K562 (cell line): ENCODE results near the gene CGREF1. TPM values are rescaled to one million over a fixed set of nuclear protein-coding genes. Genes with fewer than 3 reads are reported as not detected.
A peak's percentile ranks its signal among the peaks of the same experiment; 100 is the strongest.

Source experiments
- ATAC-seq: fragments of 200-7000 bp; cut with Tn5 transposase; 3 replicates; pipeline ENCODE4 v1.9.1; 2020; ENCODE audit warnings: moderate library complexity
- BruUV-seq: library from RNA; stranded (reverse); fragments of 400-500 nt; replicated peaks from 2 replicates; lab custom pipeline; 2021; lab: Mats Ljungman, UMichigan
- CTCF ChIA-PET: fragments of 300-600 bp; formaldehyde crosslinking; extraction: SDS; loops from one replicate; lab custom pipeline; 2021; ENCODE audit warnings: low intra/inter-chr PET ratio; lab: Yijun Ruan, JAX
- POLR2A ChIA-PET: fragments of 300-600, 350-650 bp; sonication (Branson Sonifier 250); formaldehyde crosslinking; extraction: SDS; loops from one replicate; lab custom pipeline; 2021; ENCODE audit warnings: antibody characterized with exemption, inconsistent platforms; lab: Yijun Ruan, JAX
- DNase-seq, 4 experiments: peaks; one replicate each; pipeline versions ENCODE4 v3.0.0 to v3.0.0-alpha.2; 2011 to 2018; ENCODE audit warnings: low spot score in 3 of 4, mixed read lengths in 3 of 4; ENCODE audit errors: extremely low read depth in 1 of 4
- FAIRE-seq: peaks from 2 replicates; lab custom pipeline; 2011; peaks lifted over from hg19 to GRCh38; lab: Jason Lieb, UNC
- H2AFZ ChIP-seq: 2 replicates; pipeline ENCODE4 v1.6.0; 2011; ENCODE audit warnings: low read depth, low read length, control low read depth, inconsistent platforms
- H3K27ac ChIP-seq: fragments of 200-600 bp; 3 replicates; pipeline ENCODE4 v1.8.0; 2011; ENCODE audit warnings: low read depth, mild to moderate bottlenecking, control low read depth, inconsistent platforms, low read length, moderate library complexity, mixed read lengths; ENCODE audit errors: extremely low read depth
- H3K27me3 ChIP-seq, 2 experiments: fragments of 300-600 bp in 1 of 2; 2 replicates in 1 of 2; 3 replicates in 1 of 2; pipeline versions ENCODE4 v1.6.0 to v1.8.0; 2011; ENCODE audit warnings: inconsistent platforms in 2 of 2, low read length in 2 of 2, mild to moderate bottlenecking in 1 of 2, mixed read lengths in 1 of 2, moderate library complexity in 1 of 2; ENCODE audit not compliant: control insufficient read depth in 2 of 2, insufficient read depth in 2 of 2
- H3K36me3 ChIP-seq: fragments of 300-600 bp; 3 replicates; pipeline ENCODE4 v1.8.0; 2011; ENCODE audit warnings: mild to moderate bottlenecking, low read length, inconsistent platforms; ENCODE audit not compliant: control insufficient read depth, insufficient read depth
- H3K4me1 ChIP-seq, 2 experiments: fragments of 200-600 bp in 1 of 2; replicated peaks in 1 of 2; 2 replicates in 1 of 2; 3 replicates in 1 of 2; pipeline versions ENCODE4 v1.5.1 to v1.8.0; 2011; ENCODE audit warnings: inconsistent platforms in 2 of 2, low read length in 2 of 2, mild to moderate bottlenecking in 1 of 2, mixed read lengths in 1 of 2, moderate library complexity in 1 of 2; ENCODE audit not compliant: control insufficient read depth in 2 of 2, insufficient read depth in 2 of 2
- H3K4me2 ChIP-seq: 2 replicates; pipeline ENCODE4 v1.6.1; 2011; ENCODE audit warnings: low read length, control low read depth, inconsistent platforms, mixed read lengths; ENCODE audit not compliant: insufficient read depth
- H3K4me3 ChIP-seq: fragments of 200-600 bp; sonication (generic), shearing (Covaris generic); 2 replicates; pipeline ENCODE4 v1.5.1; 2016; ENCODE audit warnings: control low read depth, inconsistent platforms
- H3K79me2 ChIP-seq: fragments of 200-600 bp; 3 replicates; pipeline ENCODE4 v1.8.0; 2011; ENCODE audit warnings: low read length, inconsistent platforms; ENCODE audit not compliant: control insufficient read depth, insufficient read depth
- H3K9ac ChIP-seq, 2 experiments: 2 replicates each; pipeline versions ENCODE4 v1.6.0 to v1.6.1; 2011; ENCODE audit warnings: low read depth in 2 of 2, low read length in 2 of 2, control low read depth in 1 of 2, inconsistent platforms in 1 of 2, mild to moderate bottlenecking in 1 of 2, mixed read lengths in 1 of 2; ENCODE audit not compliant: insufficient read depth in 1 of 2
- H3K9me1 ChIP-seq: one replicate; pipeline ENCODE4 v1.6.0; 2011; ENCODE audit warnings: inconsistent platforms, mild to moderate bottlenecking, low read length, moderate library complexity; ENCODE audit not compliant: control insufficient read depth, insufficient read depth
- H3K9me3 ChIP-seq: replicated peaks from 2 replicates; pipeline ENCODE4 v1.5.1; 2011; ENCODE audit warnings: low read depth, low read length, inconsistent platforms; ENCODE audit not compliant: control insufficient read depth, insufficient read depth
- H4K20me1 ChIP-seq: replicated peaks from 2 replicates; pipeline ENCODE4 v1.6.1; 2011; ENCODE audit warnings: low read length, inconsistent platforms, mixed read lengths; ENCODE audit not compliant: control insufficient read depth, insufficient read depth
- CEBPB ChIP-seq: fragments of 450-650 bp; IDR thresholded peaks from 2 replicates; pipeline ENCODE4 v1.6.1; 2016; ENCODE audit warnings: missing genetic modification characterization, missing compliant biosample characterization
- CEBPZ ChIP-seq: fragments of 150-350 bp; IDR thresholded peaks from 2 replicates; pipeline ENCODE4 v1.6.1; 2014; ENCODE audit warnings: low read depth, mild to moderate bottlenecking, low read length, borderline replicate concordance
- EGR1 ChIP-seq: fragments of 450-650 bp; conservative IDR thresholded peaks from 2 replicates; pipeline ENCODE4 v1.6.1; 2017; ENCODE audit warnings: mild to moderate bottlenecking
- EWSR1 ChIP-seq: fragments of 450-650 bp; IDR thresholded peaks from 2 replicates; pipeline ENCODE4 v1.6.1; 2018; ENCODE audit warnings: borderline replicate concordance, mild to moderate bottlenecking, low read depth, moderate library complexity; ENCODE audit not compliant: partially characterized antibody
- HSF4 ChIP-seq: fragments of 250-450 bp; sonication (Bioruptor Pico); IDR thresholded peaks from 2 replicates; pipeline ENCODE4 v2.1.2; 2022; ENCODE audit warnings: mild to moderate bottlenecking, moderate library complexity, borderline replicate concordance
- PURB ChIP-seq: sonication (generic); formaldehyde crosslinking; IDR thresholded peaks from 2 replicates; pipeline ENCODE4 v1.9.0; 2021; ENCODE audit warnings: low read depth, mild to moderate bottlenecking, missing genetic modification reagents
- RBFOX2 ChIP-seq: fragments of 200-400 bp; formaldehyde crosslinking; IDR thresholded peaks from 2 replicates; pipeline ENCODE4 v1.6.1; 2017; ENCODE audit warnings: low read depth, mild to moderate bottlenecking, low read length, moderate library complexity
- RBM25 ChIP-seq: fragments of 200-400 bp; formaldehyde crosslinking; IDR thresholded peaks from 2 replicates; pipeline ENCODE4 v1.6.1; 2018; ENCODE audit warnings: low read length, low read depth, moderate library complexity; ENCODE audit not compliant: severe bottlenecking
- TRIM25 ChIP-seq: fragments of 450-650 bp; IDR thresholded peaks from 2 replicates; pipeline ENCODE4 v1.7.0; 2016; ENCODE audit warnings: borderline replicate concordance
- USF1 ChIP-seq: sonication (generic); formaldehyde crosslinking; IDR thresholded peaks from 2 replicates; pipeline ENCODE4 v1.9.0; 2022; ENCODE audit warnings: mild to moderate bottlenecking, missing genetic modification reagents
- ZBTB33 ChIP-seq: sonication (generic); formaldehyde crosslinking; IDR thresholded peaks from 2 replicates; pipeline ENCODE4 v1.8.1; 2023; ENCODE audit warnings: mild to moderate bottlenecking, missing genetic modification reagents
- WGBS: fragments of 100-300 bp; shearing (Covaris generic); methylation state at CpG from one replicate; pipeline ENCODE4 v1.1.6; 2016; ENCODE audit warnings: low coverage, mixed read lengths; ENCODE audit not compliant: insufficient coverage; ENCODE audit errors: missing lambda C conversion rate; 5-methylcytosine and 5-hydroxymethylcytosine counted together
- in situ Hi-C: fragments of 300-500 bp; cut with MboI; formaldehyde crosslinking; loops from 4 replicates; pipeline ENCODE4 v1.15.0; 2018; ENCODE audit warnings: inconsistent platforms, mixed read lengths
- intact Hi-C: fragments of 100-400 bp; cut with micrococcal nuclease; formaldehyde crosslinking; loops from 2 replicates; pipeline ENCODE4 v1.14.2; 2022
- polyA plus RNA-seq, 8 experiments: library from polyadenylated mRNA; depleted of rRNA in 4 of 8; stranded (reverse) in 5 of 8; unstranded in 3 of 8; fragments of >200 nt; fragmentation: Nextera tagmentation in 2 of 8; fragmentation: Illumina TruSeq in 1 of 8; extraction: Ambion mirVana in 2 of 8; extraction: Trizol in 1 of 8; gene quantifications; 2 replicates each; pipeline versions ENCODE4 v1.2.1 to v1.2.3, GENCODE V29; 2011 to 2014; ENCODE audit warnings: inconsistent platforms in 1 of 8, missing spikeins in 1 of 8
- total RNA-seq, 7 experiments: library from RNA; depleted of rRNA in 6 of 7; stranded (reverse); fragments of >200 nt in 6 of 7; fragmentation: Illumina TruSeq in 2 of 7; extraction: Trizol in 2 of 7; gene quantifications; 2 replicates each; pipeline versions ENCODE4 v1.2.1 to v1.2.3, GENCODE V29; 2011 to 2021; ENCODE audit warnings: low replicate concordance in 1 of 7

The CGREF1 gene
- total and polyA plus RNA-seq, 9 of the 15 experiments (the other 6 are each of a cell fraction or from before 2014, with no cell fraction given), result 0.07 to 0.50 (median 0.37) TPM

- Histone ChIP-seq H3K4me2 (no peak within 1 kb of the TSS), H4K20me1 (no peaks in the 10 kb centered on the region), H3K27me3 (no peaks in the 10 kb centered on the region), H3K9me3 (no peaks in the 10 kb centered on the region), H2AFZ (peak within 1 kb of the TSS; percentile 42; the same call in 1 of the 2 replicates), H3K36me3 (no peaks in the 10 kb centered on the region), H3K4me1 (peaks cover 59 to 68% of the 10 kb centered on the region in 2 experiments), H3K79me2 (no peaks in the 10 kb centered on the region), H3K9me1 (peaks cover 4% of the 10 kb centered on the region), H3K9ac (peak within 1 kb of the TSS in 1 of 2 experiments; percentile 77; a peak in 2 of 4 replicates), H3K27ac (no peak within 1 kb of the TSS), H3K4me3 (no peak within 1 kb of the TSS)
- ChIA-PET CTCF (no interaction called here), POLR2A (interaction anchor here (0.6 to 1.4 kb wide), 7 partner anchors 7 to 120 kb away, joined by 3 to 7 read pairs (median 3); no protein-coding TSS in a partner anchor)
- DNase-seq (peak in 2 of 4 experiments; percentile 33 to 46), FAIRE-seq (no peak), ATAC-seq (no peak)
- in situ Hi-C loops, result no loop called here
- WGBS, result 94% methylated on average over 17 of the region's 41 CpGs
- intact Hi-C loops, result no loop called here
- BruUV-seq, result no TSS peak
- TF ChIP-seq USF1 (CRISPR knock-in tag) (peak; percentile 13; the same call in 1 of the 2 replicates), HSF4 (CRISPR knock-in tag) (no peak), RBM25 (no peak), ZBTB33 (CRISPR knock-in tag) (peak; percentile 26; the same call in 1 of the 2 replicates), EWSR1 (no peak), TRIM25 (no peak), RBFOX2 (peak; percentile 16; the same call in 1 of the 2 replicates), PURB (CRISPR knock-in tag) (no peak), CEBPZ (no peak), CEBPB (tag) (no peak), EGR1 (peak; percentile 53; the same call in 1 of the 2 replicates)
Observed at GRCh38 chr2:27078267-27079194, 40.4 kb downstream of the CGREF1 start, which contains the start of gene EMILIN1. Gene EMILIN1 (plus strand): TSS chr2:27078615. CDS start chr2:27079066, 451 bp downstream.
